A549 (cell line): ENCODE results near the gene DAB1. TPM values are rescaled to one million over a fixed set of nuclear protein-coding genes. Genes with fewer than 3 reads are reported as not detected.

Source experiments
- ATAC-seq, 2 experiments: fragments of 200-7000 bp in 1 of 2; fragments of >200 bp in 1 of 2; cut with Nextera tagmentation in 1 of 2; cut with Tn5 transposase in 1 of 2; 3 replicates each; pipeline versions ENCODE4 v1.8.0 to v1.9.1; 2018 to 2020; ENCODE audit warnings: mild to moderate bottlenecking in 1 of 2, moderate library complexity in 1 of 2
- CTCF ChIA-PET: fragments of 300-600 bp; sonication (Branson Sonifier 250); formaldehyde crosslinking; extraction: SDS; loops from one replicate; lab custom pipeline; 2021; ENCODE audit warnings: antibody characterized with exemption, inconsistent platforms; lab: Yijun Ruan, JAX
- POLR2A ChIA-PET: fragments of 350-600 bp; formaldehyde crosslinking; extraction: SDS; loops from one replicate; lab custom pipeline; 2021; ENCODE audit warnings: antibody characterized with exemption, inconsistent platforms; lab: Yijun Ruan, JAX
- DNase-seq, 2 experiments: peaks; one replicate each; pipeline versions ENCODE4 v3.0.0 to v3.0.0-alpha.2; 2011 to 2016; ENCODE audit warnings: low read depth in 1 of 2, low spot score in 1 of 2
- FAIRE-seq: peaks from 2 replicates; lab custom pipeline; 2011; peaks lifted over from hg19 to GRCh38; lab: Jason Lieb, UNC
- H3K27ac ChIP-seq, 2 experiments: fragments of >200 bp; sonication (Bioruptor Twin); formaldehyde crosslinking; 3 replicates each; pipeline ENCODE4 v1.5.1; 2016 to 2017
- H3K4me1 ChIP-seq: fragments of >200 bp; sonication (Bioruptor Twin); formaldehyde crosslinking; 3 replicates; pipeline ENCODE4 v1.6.1; 2016
- H3K4me2 ChIP-seq: fragments of >200 bp; sonication (Bioruptor Twin); formaldehyde crosslinking; 3 replicates; pipeline ENCODE4 v1.6.1; 2016
- H3K4me3 ChIP-seq: fragments of >200 bp; sonication (Bioruptor Twin); formaldehyde crosslinking; 3 replicates; pipeline ENCODE4 v1.5.1; 2016
- H3K9me3 ChIP-seq: fragments of >200 bp; sonication (Bioruptor Twin); formaldehyde crosslinking; 3 replicates; pipeline ENCODE4 v1.6.1; 2016
- BHLHE40 ChIP-seq: IDR thresholded peaks from 2 replicates; pipeline ENCODE4 v1.6.1; 2012; ENCODE audit warnings: low read depth, low read length, inconsistent platforms
- CBX8 ChIP-seq: fragments of 200-600 bp; sonication (generic); IDR thresholded peaks from 2 replicates; pipeline ENCODE4 v1.6.1; 2016
- CHD2 ChIP-seq: fragments of 150-350 bp; IDR thresholded peaks from 2 replicates; pipeline ENCODE4 v1.6.1; 2014; ENCODE audit warnings: low read length; ENCODE audit not compliant: partially characterized antibody
- EHF ChIP-seq: fragments of 250-450 bp; sonication (Bioruptor Pico); IDR thresholded peaks from 2 replicates; pipeline ENCODE4 v1.5.0; 2020; ENCODE audit warnings: mild to moderate bottlenecking
- EHMT2 ChIP-seq: fragments of 200-600 bp; sonication (generic); IDR thresholded peaks from 2 replicates; pipeline ENCODE4 v1.6.1; 2016; ENCODE audit warnings: antibody characterized with exemption, low read depth, mild to moderate bottlenecking, moderate library complexity
- ESRRA ChIP-seq: fragments of 150-350 bp; IDR thresholded peaks from 2 replicates; pipeline ENCODE4 v1.6.1; 2014; ENCODE audit warnings: mild to moderate bottlenecking, low read length, borderline replicate concordance
- FOSB ChIP-seq: fragments of 250-450 bp; sonication (Bioruptor Pico); IDR thresholded peaks from 2 replicates; pipeline ENCODE4 v1.5.0; 2020; ENCODE audit warnings: mild to moderate bottlenecking, moderate library complexity
- GATA3 ChIP-seq: IDR thresholded peaks from 2 replicates; pipeline ENCODE4 v1.6.1; 2012; ENCODE audit warnings: borderline replicate concordance
- JUNB ChIP-seq: fragments of >200 bp; sonication (Bioruptor Twin); formaldehyde crosslinking; IDR thresholded peaks from 2 replicates; pipeline ENCODE4 v1.6.1; 2016
- MAFK ChIP-seq: fragments of 450-650 bp; IDR thresholded peaks from 2 replicates; pipeline ENCODE4 v1.6.1; 2014; ENCODE audit not compliant: partially characterized antibody
- MAZ ChIP-seq: fragments of 150-350 bp; IDR thresholded peaks from 2 replicates; pipeline ENCODE4 v1.6.1; 2014; ENCODE audit warnings: antibody characterized with exemption, low read depth, low read length, borderline replicate concordance
- MYC ChIP-seq: IDR thresholded peaks from 2 replicates; pipeline ENCODE4 v1.6.1; 2012; ENCODE audit warnings: mild to moderate bottlenecking, inconsistent platforms, low read length, improper control_type of control experiment, borderline replicate concordance
- NFE2L2 ChIP-seq: fragments of 150-350 bp; conservative IDR thresholded peaks from 2 replicates; pipeline ENCODE4 v1.6.1; 2014; ENCODE audit warnings: low read length
- NPAS2 ChIP-seq: fragments of 250-450 bp; sonication (Bioruptor Pico); IDR thresholded peaks from 2 replicates; pipeline ENCODE4 v1.8.0; 2022; ENCODE audit warnings: mild to moderate bottlenecking, moderate library complexity, borderline replicate concordance
- POLR2A ChIP-seq: IDR thresholded peaks from 2 replicates; pipeline ENCODE4 v1.6.1; 2012; ENCODE audit warnings: mild to moderate bottlenecking, low read length
- RAD21 ChIP-seq, 2 experiments: fragments of >200 bp in 1 of 2; sonication (Bioruptor Twin) in 1 of 2; formaldehyde crosslinking in 1 of 2; IDR thresholded peaks in 1 of 2; conservative IDR thresholded peaks in 1 of 2; 2 replicates in 1 of 2; 3 replicates in 1 of 2; pipeline ENCODE4 v1.6.1; 2012 to 2018; ENCODE audit warnings: inconsistent platforms in 1 of 2
- RARB ChIP-seq: fragments of 250-450 bp; sonication (Bioruptor Pico); IDR thresholded peaks from 2 replicates; pipeline ENCODE4 v1.8.0; 2021; ENCODE audit warnings: mild to moderate bottlenecking, moderate library complexity
- RFX5 ChIP-seq: fragments of 450-650 bp; IDR thresholded peaks from 2 replicates; pipeline ENCODE4 v1.7.1; 2014; ENCODE audit warnings: antibody characterized with exemption, mild to moderate bottlenecking, moderate library complexity
- SREBF2 ChIP-seq: fragments of 450-650 bp; IDR thresholded peaks from 2 replicates; pipeline ENCODE4 v1.6.1; 2014; ENCODE audit warnings: mild to moderate bottlenecking, moderate library complexity
- ZSCAN20 ChIP-seq: fragments of 250-450 bp; sonication (Bioruptor Pico); IDR thresholded peaks from 2 replicates; pipeline ENCODE4 v1.8.0; 2022; ENCODE audit warnings: mild to moderate bottlenecking, moderate library complexity
- WGBS: methylation state at CpG from one replicate; pipeline ENCODE4 v1.1.6; 2017; ENCODE audit errors: missing lambda C conversion rate; 5-methylcytosine and 5-hydroxymethylcytosine counted together
- polyA plus RNA-seq, 4 experiments: library from polyadenylated mRNA; depleted of rRNA in 3 of 4; stranded (reverse); fragments of >200 nt; fragmentation: RNase III in 1 of 4; extraction: RNeasy Plus Mini Kit Qiagen cat#74134 plus additional on column Dnase treatment in 1 of 4; gene quantifications; 2 replicates in 3 of 4; 3 replicates in 1 of 4; pipeline ENCODE4 v1.2.3, GENCODE V29; 2011 to 2017
- TF ChIP-seq, protein P1 (sequence below): IDR thresholded peaks from 2 replicates; pipeline ENCODE4 v1.6.1; 2012
- TF ChIP-seq, protein P2 (sequence below): fragments of 250-450 bp; sonication (Bioruptor Pico); IDR thresholded peaks from 2 replicates; pipeline ENCODE4 v1.5.0; 2021; ENCODE audit warnings: mild to moderate bottlenecking, moderate library complexity, borderline replicate concordance

DAB1 gene
- polyA plus RNA-seq, 2 of the 4 experiments (the other 2 are of a cell fraction) = not detected

- no peak overlapping the region for H3K4me2 ChIP-seq
- 12% methylated on average over 4 of the region's 4 CpGs for WGBS
- no peaks in the 10 kb centered on the region for H3K4me1 ChIP-seq
- no peak for ATAC-seq
- CTCF ChIA-PET = no interaction called here
- H3K4me3 ChIP-seq = no peak overlapping the region
- POLR2A ChIA-PET = no interaction called here
- no peak for DNase-seq
- H3K27ac ChIP-seq = no peak overlapping the region
- FAIRE-seq = no peak
- no peaks in the 10 kb centered on the region for H3K9me3 ChIP-seq
- TF ChIP-seq MAZ = no peak
- no peak for TF ChIP-seq JUNB
- no peak for TF ChIP-seq NFE2L2
- TF ChIP-seq MYC = no peak
- no peak for TF ChIP-seq MAFK
- TF ChIP-seq RAD21 (conservative IDR thresholded peaks at IDR 0.05 in 1 of 2, IDR thresholded peaks at IDR 0.05 in 1 of 2) = no peak
- TF ChIP-seq CBX8 = no peak
- TF ChIP-seq BHLHE40 = no peak
- TF ChIP-seq EHMT2 = no peak
- TF ChIP-seq, protein P1, sequence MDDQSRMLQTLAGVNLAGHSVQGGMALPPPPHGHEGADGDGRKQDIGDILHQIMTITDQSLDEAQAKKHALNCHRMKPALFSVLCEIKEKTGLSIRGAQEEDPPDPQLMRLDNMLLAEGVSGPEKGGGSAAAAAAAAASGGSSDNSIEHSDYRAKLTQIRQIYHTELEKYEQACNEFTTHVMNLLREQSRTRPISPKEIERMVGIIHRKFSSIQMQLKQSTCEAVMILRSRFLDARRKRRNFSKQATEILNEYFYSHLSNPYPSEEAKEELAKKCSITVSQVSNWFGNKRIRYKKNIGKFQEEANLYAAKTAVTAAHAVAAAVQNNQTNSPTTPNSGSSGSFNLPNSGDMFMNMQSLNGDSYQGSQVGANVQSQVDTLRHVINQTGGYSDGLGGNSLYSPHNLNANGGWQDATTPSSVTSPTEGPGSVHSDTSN = no peak
- no peak for TF ChIP-seq ESRRA
- TF ChIP-seq, protein P2, sequence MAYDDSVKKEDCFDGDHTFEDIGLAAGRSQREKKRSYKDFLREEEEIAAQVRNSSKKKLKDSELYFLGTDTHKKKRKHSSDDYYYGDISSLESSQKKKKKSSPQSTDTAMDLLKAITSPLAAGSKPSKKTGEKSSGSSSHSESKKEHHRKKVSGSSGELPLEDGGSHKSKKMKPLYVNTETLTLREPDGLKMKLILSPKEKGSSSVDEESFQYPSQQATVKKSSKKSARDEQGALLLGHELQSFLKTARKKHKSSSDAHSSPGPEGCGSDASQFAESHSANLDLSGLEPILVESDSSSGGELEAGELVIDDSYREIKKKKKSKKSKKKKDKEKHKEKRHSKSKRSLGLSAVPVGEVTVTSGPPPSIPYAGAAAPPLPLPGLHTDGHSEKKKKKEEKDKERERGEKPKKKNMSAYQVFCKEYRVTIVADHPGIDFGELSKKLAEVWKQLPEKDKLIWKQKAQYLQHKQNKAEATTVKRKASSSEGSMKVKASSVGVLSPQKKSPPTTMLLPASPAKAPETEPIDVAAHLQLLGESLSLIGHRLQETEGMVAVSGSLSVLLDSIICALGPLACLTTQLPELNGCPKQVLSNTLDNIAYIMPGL (CRISPR knock-in tag) = no peak
- TF ChIP-seq CHD2 = no peak
- TF ChIP-seq EHF (CRISPR knock-in tag) = no peak
These were observed 127.1 kb downstream of the DAB1 start for GRCh38 chr1:57296726-57297250.

DNA sequence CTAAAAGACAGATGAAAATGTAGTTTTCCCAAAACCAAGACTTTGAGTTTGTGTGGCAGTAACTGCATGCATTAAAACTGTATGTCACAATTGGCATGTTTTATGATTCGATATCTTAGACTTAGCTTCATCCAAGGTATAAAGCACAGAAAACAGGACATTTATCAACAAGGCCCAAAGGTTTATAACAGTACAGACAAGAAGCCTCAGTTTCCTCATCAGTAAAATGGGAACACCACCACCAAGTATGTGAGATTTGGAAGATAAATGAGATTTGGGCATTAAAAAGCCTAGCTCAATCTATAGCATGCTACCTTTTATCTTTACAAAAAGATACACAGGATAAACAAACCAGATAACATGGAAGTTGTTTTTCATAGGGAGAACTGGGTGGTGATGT lies 128.5 kb downstream of the DAB1 start:
- H3K4me3 ChIP-seq = no peak overlapping the region
- 0% methylated on average over 1 of the region's 1 CpG for WGBS
- TF ChIP-seq ZSCAN20 (CRISPR knock-in tag) = no peak
- TF ChIP-seq EHMT2 = no peak
- no peak for TF ChIP-seq FOSB
- TF ChIP-seq RARB (CRISPR knock-in tag) = no peak
- no peak for TF ChIP-seq GATA3
- TF ChIP-seq, all 56 proteins: peak for 0
- ChIA-PET POLR2A (no interaction called here), CTCF (no interaction called here)
- FAIRE-seq = no peak
- Histone ChIP-seq H3K4me2 (no peak overlapping the region), H3K4me1 (no peaks in the 10 kb centered on the region), H3K9me3 (no peaks in the 10 kb centered on the region), H3K27ac (no peak overlapping the region)
- no peak for ATAC-seq
- no peak for DNase-seq

DNA sequence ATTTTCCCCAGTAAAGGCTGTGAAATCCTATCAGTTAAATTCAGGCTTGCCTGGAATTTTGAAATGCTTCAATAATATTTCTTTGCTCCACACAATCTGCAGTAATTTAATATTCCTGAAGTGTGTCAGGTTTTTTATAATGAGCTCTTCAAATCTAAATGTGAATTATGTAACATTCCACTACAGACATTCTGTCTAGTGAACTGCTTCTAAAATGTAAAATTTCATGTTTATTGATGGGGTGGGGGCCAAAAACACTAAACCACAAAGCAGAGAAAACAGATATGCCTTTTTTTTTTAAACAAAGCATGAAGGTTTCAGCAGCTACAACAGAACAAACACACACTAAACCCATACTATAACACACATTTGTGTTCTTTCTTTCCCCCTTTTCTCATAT lies 129.7 kb downstream of the DAB1 start:
- Histone ChIP-seq H3K27ac (no peak overlapping the region), H3K4me2 (no peak overlapping the region), H3K9me3 (no peaks in the 10 kb centered on the region), H3K4me1 (no peaks in the 10 kb centered on the region), H3K4me3 (no peak overlapping the region)
- ChIA-PET POLR2A (no interaction called here), CTCF (no interaction called here)
- FAIRE-seq = no peak
- TF ChIP-seq POLR2A (no peak), SREBF2 (no peak), RFX5 (no peak), NPAS2 (CRISPR knock-in tag) (no peak)
- ATAC-seq = no peak
- DNase-seq = no peak
